HepG2 (cell line): ENCODE data around the gene TMEM114. TPM values are rescaled to one million over a fixed set of nuclear protein-coding genes. Genes with fewer than 3 reads are reported as not detected.

Source experiments
- E2F2 ChIP-seq: sonication (generic); formaldehyde crosslinking; IDR thresholded peaks from 2 replicates; pipeline ENCODE4 v1.4.0; 2020; ENCODE audit warnings: missing genetic modification reagents, borderline replicate concordance
- FOXO1 ChIP-seq: sonication (generic); formaldehyde crosslinking; IDR thresholded peaks from 2 replicates; pipeline ENCODE4 v1.4.0; 2020; ENCODE audit warnings: missing genetic modification reagents
- HIC2 ChIP-seq: sonication (generic); formaldehyde crosslinking; IDR thresholded peaks from 2 replicates; pipeline ENCODE4 v1.9.0; 2022; ENCODE audit warnings: low read depth, missing genetic modification reagents
- KDM6A ChIP-seq: IDR thresholded peaks from 2 replicates; pipeline ENCODE4 v1.6.1; 2016; ENCODE audit warnings: low read depth
- KLF16 ChIP-seq, 2 experiments: sonication (generic) in 1 of 2; formaldehyde crosslinking in 1 of 2; IDR thresholded peaks; 2 replicates each; pipeline versions ENCODE4 v1.6.1 to v1.8.0; 2016 to 2023; ENCODE audit warnings: missing genetic modification reagents in 2 of 2, missing compliant biosample characterization in 1 of 2
- PHB2 ChIP-seq: fragments of 450-650 bp; IDR thresholded peaks from 2 replicates; pipeline ENCODE4 v1.6.1; 2018; ENCODE audit not compliant: partially characterized antibody
- POGK ChIP-seq: sonication (generic); formaldehyde crosslinking; conservative IDR thresholded peaks from 2 replicates; pipeline ENCODE4 v1.8.0; 2022; ENCODE audit warnings: mild to moderate bottlenecking, moderate library complexity, missing genetic modification reagents
- SSRP1 ChIP-seq: IDR thresholded peaks from 2 replicates; pipeline ENCODE4 v1.6.1; 2016; ENCODE audit warnings: control low read depth
- ZBTB10 ChIP-seq: sonication (generic); formaldehyde crosslinking; IDR thresholded peaks from 2 replicates; pipeline ENCODE4 v1.4.0; 2020; ENCODE audit warnings: missing genetic modification reagents, borderline replicate concordance
- ZFP62 ChIP-seq: sonication (generic); formaldehyde crosslinking; IDR thresholded peaks from 2 replicates; pipeline ENCODE4 v1.4.0; 2020; ENCODE audit warnings: missing genetic modification reagents
- ZNF10 ChIP-seq: sonication (generic); formaldehyde crosslinking; IDR thresholded peaks from 2 replicates; pipeline ENCODE4 v1.4.0; 2020; ENCODE audit warnings: mild to moderate bottlenecking, low read depth, missing genetic modification reagents, borderline replicate concordance
- ZNF33B ChIP-seq: sonication (generic); formaldehyde crosslinking; IDR thresholded peaks from 2 replicates; pipeline ENCODE4 v1.5.1; 2020; ENCODE audit warnings: mild to moderate bottlenecking, missing genetic modification reagents
- ZNF460 ChIP-seq: sonication (generic); formaldehyde crosslinking; IDR thresholded peaks from 2 replicates; pipeline ENCODE4 v1.5.1; 2020; ENCODE audit warnings: missing genetic modification reagents, mild to moderate bottlenecking, borderline replicate concordance
- ZNF562 ChIP-seq: sonication (generic); formaldehyde crosslinking; IDR thresholded peaks from 2 replicates; pipeline ENCODE4 v1.8.0; 2022; ENCODE audit warnings: missing genetic modification reagents, borderline replicate concordance
- ZNF609 ChIP-seq: sonication (generic); formaldehyde crosslinking; IDR thresholded peaks from 2 replicates; pipeline ENCODE4 v1.4.0; 2020; ENCODE audit warnings: mild to moderate bottlenecking, missing genetic modification reagents, borderline replicate concordance
- ZNF724P ChIP-seq: sonication (generic); formaldehyde crosslinking; IDR thresholded peaks from 2 replicates; pipeline ENCODE4 v1.8.0; 2022; ENCODE audit warnings: missing genetic modification reagents, borderline replicate concordance
- polyA plus RNA-seq, 8 experiments: library from polyadenylated mRNA; depleted of rRNA in 3 of 8; stranded (reverse) in 7 of 8; unstranded in 1 of 8; fragments of >200 nt; fragmentation: Illumina TruSeq in 4 of 8; extraction: Trizol in 4 of 8; gene quantifications; 2 replicates each; pipeline versions ENCODE4 v1.2.1 to v1.2.3, GENCODE V29; 2011 to 2016; ENCODE audit warnings: low read depth in 4 of 8, missing spikeins in 1 of 8, mixed read lengths in 1 of 8; ENCODE audit not compliant: insufficient read depth in 1 of 8
- total RNA-seq, 5 experiments: library from RNA; depleted of rRNA; stranded (reverse); fragments of >200 nt; fragmentation: Illumina TruSeq; extraction: Trizol; gene quantifications; 2 replicates each; pipeline ENCODE4 v1.2.3, GENCODE V29; 2016; ENCODE audit warnings: low read depth in 1 of 5

The TMEM114 gene
- total and polyA plus RNA-seq, 2 of the 13 experiments (the other 11 are each of a cell fraction or from before 2014, with no cell fraction given): not detected

- no peak for TF ChIP-seq ZNF609
- no peak for TF ChIP-seq ZNF460 (CRISPR knock-in tag)
- no peak for TF ChIP-seq HIC2 (CRISPR knock-in tag)
- TF ChIP-seq ZNF724P (CRISPR knock-in tag): no peak
- TF ChIP-seq ZNF562 (CRISPR knock-in tag): no peak
- TF ChIP-seq SSRP1 (CRISPR knock-in tag): no peak
- no peak for TF ChIP-seq ZNF33B (CRISPR knock-in tag)
- TF ChIP-seq FOXO1 (CRISPR knock-in tag): peak; percentile 26; the same call in 1 of the 2 replicates
- no peak for TF ChIP-seq KDM6A (CRISPR knock-in tag)
- TF ChIP-seq ZFP62 (CRISPR knock-in tag): no peak
- TF ChIP-seq KLF16 (CRISPR knock-in tag; IDR thresholded peaks at IDR 0.05): no peak
- TF ChIP-seq E2F2 (CRISPR knock-in tag): no peak
- no peak for TF ChIP-seq POGK (CRISPR knock-in tag)
- no peak for TF ChIP-seq PHB2
- TF ChIP-seq ZNF10: no peak
- no peak for TF ChIP-seq ZBTB10 (CRISPR knock-in tag)
Observed at GRCh38 chr16:8569650-8570346, 20.5 kb downstream of the TMEM114 start (continued).
